Measurements from ENCODE around the gene KIR3DL2.
"Not testable (repeated sequence)": the region's sequence is repeated elsewhere in the genome, so short reads cannot be mapped to it uniquely, and the experiment has no call there.

KIR3DL2 gene

GRCh38 chr19:54850061-54850640 is at the start of gene KIR3DL2:
TSS of gene KIR3DL2 (plus strand) at chr19:54850443. CDS start at chr19:54850476, 33 bp downstream.
- DNase-seq (ENCODE audit: low spot score), result not testable (repeated sequence)

GRCh38 chr19:54803410-54803809 is 46.8 kb upstream of the KIR3DL2 start, which contains the start of gene KIR2DL4:
TSS of gene KIR2DL4 (plus strand) at chr19:54803610. CDS start at chr19:54803652, 42 bp downstream.
- DNase-seq (ENCODE audit: low spot score), result no peak

- no peak for DNase-seq (ENCODE audit: low spot score)
Measured at GRCh38 chr19:54804101-54804500, 46.1 kb upstream of the KIR3DL2 start.

- no peak for DNase-seq (ENCODE audit: low spot score)
Measured at GRCh38 chr19:54804571-54804970, 45.7 kb upstream of the KIR3DL2 start.

- no peak for DNase-seq (ENCODE audit: low spot score)
Measured at GRCh38 chr19:54805665-54806515, 44.4 kb upstream of the KIR3DL2 start.

- no peak for DNase-seq (ENCODE audit: low spot score)
Measured at GRCh38 chr19:54806516-54806838, 43.8 kb upstream of the KIR3DL2 start.

GRCh38 chr19:54814571-54814970 is 35.7 kb upstream of the KIR3DL2 start:
- DNase-seq (ENCODE audit: low spot score), result not testable (repeated sequence)

- not testable (repeated sequence) for DNase-seq (ENCODE audit: low spot score)
Measured at GRCh38 chr19:54816251-54816650, 34.0 kb upstream of the KIR3DL2 start, which contains the start of gene KIR3DL1. TSS of gene KIR3DL1 (plus strand) at chr19:54816468.

- no peak for DNase-seq (ENCODE audit: low spot score)
Measured at GRCh38 chr19:54817670-54818536, 32.3 kb upstream of the KIR3DL2 start.

- not testable (repeated sequence) for DNase-seq (ENCODE audit: low spot score)
Measured at GRCh38 chr19:54824416-54824815, 25.8 kb upstream of the KIR3DL2 start.

GRCh38 chr19:54825326-54825725 is 24.9 kb upstream of the KIR3DL2 start:
- DNase-seq (ENCODE audit: low spot score), result not testable (repeated sequence)

GRCh38 chr19:54828064-54828463 is 22.2 kb upstream of the KIR3DL2 start:
- DNase-seq (ENCODE audit: low spot score), result not testable (repeated sequence)

- not testable (repeated sequence) for DNase-seq (ENCODE audit: low spot score)
Measured at GRCh38 chr19:54832496-54832895, 17.7 kb upstream of the KIR3DL2 start, which contains the start of gene KIR2DS4. TSS of gene KIR2DS4 (plus strand) at chr19:54832676.

- DNase-seq (ENCODE audit: low spot score), result not testable (repeated sequence)
Measured at GRCh38 chr19:54835126-54835525, 15.1 kb upstream of the KIR3DL2 start.

GRCh38 chr19:54837522-54837921 is 12.7 kb upstream of the KIR3DL2 start:
- DNase-seq (ENCODE audit: low spot score), result not testable (repeated sequence)

- DNase-seq (ENCODE audit: low spot score), result not testable (repeated sequence)
Measured at GRCh38 chr19:54843171-54843570, 7.1 kb upstream of the KIR3DL2 start.

- no peak for DNase-seq (ENCODE audit: low spot score)
Measured at GRCh38 chr19:54850930-54851329, 687 bp downstream of the KIR3DL2 start.

- no peak for DNase-seq (ENCODE audit: low spot score)
Measured at GRCh38 chr19:54851353-54851752, 1.1 kb downstream of the KIR3DL2 start.

GRCh38 chr19:54855241-54855640 is 5.0 kb downstream of the KIR3DL2 start:
- not testable (repeated sequence) for DNase-seq (ENCODE audit: low spot score)

- DNase-seq (ENCODE audit: low spot score), result not testable (repeated sequence)
Measured at GRCh38 chr19:54858476-54858875, 8.2 kb downstream of the KIR3DL2 start.

- DNase-seq (ENCODE audit: low spot score), result not testable (repeated sequence)
Measured at GRCh38 chr19:54859421-54859820, 9.2 kb downstream of the KIR3DL2 start.

GRCh38 chr19:54863459-54863858 is 13.2 kb downstream of the KIR3DL2 start:
- DNase-seq (ENCODE audit: low spot score), result not testable (repeated sequence)
